Measurements from ENCODE around the gene PSORS1C2.

The PSORS1C2 gene

GRCh38 chr6:31112478-31112877, 26.4 kb downstream of the PSORS1C2 start, which contains the start of gene C6orf15:
C6orf15 (minus strand) TSS chr6:31112575; CDS start chr6:31112555, 20 bp downstream.
- no peak for DNase-seq

- DNase-seq = no peak
Measured at GRCh38 chr6:31111712-31112111, 27.2 kb downstream of the PSORS1C2 start.

DNA sequence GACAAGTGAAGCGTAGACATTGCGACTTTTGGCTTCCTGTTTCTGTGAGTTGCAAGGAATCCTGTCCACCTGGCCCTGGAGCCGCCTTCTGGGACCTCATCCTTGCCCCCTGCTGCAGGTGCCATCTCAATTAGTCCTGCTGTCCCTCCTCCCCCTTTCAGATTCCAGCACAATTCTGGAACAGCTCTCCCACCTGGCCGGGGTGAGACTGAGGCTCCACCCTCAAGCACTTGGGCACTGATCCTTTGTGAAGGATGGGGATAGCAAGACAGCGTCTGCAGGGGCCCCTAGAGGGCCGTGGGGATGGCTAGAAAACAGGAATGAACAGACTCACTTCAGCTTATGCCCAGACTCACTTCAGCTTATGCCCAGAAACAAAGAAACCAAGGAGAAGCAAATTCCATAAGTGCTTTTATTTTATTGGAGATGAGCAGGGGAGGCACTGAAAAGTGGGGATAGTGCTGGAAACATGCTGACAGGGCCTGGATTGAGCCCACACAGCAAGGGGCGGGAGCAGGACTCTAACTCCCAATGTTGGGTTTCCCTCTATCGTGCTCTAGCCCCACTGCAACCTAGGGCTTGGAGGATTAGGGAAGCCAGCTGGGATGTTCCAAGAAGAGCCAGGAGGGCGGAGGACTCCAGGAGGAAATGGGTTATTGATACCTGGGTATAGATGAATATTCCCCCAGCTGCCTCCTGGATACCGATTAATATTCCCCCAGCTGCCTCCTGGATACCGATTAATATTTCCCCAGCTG, 27.9 kb downstream of the PSORS1C2 start:
- DNase-seq = no peak

DNA sequence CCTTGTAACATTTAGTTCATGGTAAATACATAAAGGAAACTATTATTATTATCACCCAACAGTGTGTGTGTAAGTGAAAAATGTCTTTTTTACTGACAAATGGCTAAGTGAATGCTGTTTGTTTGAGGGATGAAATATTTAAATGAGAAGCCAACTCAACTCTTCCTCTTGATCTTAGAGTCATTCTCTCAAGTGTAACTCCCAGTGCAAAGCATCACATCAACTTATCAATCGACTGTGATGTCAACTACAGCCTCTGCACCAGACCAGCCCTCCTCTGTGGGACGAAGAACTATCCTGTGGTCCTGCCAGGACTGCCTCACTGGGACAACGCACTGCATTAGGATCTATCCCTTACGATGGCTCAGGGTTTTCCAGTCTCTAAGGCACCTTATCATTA, 31.8 kb downstream of the PSORS1C2 start:
- no peak for DNase-seq

DNA sequence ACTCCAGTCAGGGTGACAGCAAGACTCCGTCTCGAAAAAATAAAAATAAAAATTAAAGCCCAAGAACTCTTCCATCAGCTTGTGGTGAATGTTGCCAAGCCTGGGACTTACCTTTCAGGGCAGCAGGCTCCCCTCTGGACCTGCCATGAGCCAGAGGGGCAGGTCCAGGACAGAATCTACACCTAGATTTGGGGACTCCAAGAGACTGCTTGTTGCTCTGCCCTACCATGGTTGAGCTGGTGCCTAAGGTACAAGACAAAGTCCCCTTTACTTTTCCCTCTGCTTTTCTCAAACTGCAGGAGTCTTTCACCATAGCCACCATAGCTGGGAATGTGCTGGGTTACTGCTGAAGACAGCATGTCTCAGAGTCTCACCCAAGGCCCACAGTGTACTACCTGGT, 35.7 kb downstream of the PSORS1C2 start:
- DNase-seq = no peak

GRCh38 chr6:31098449-31098938, 40.4 kb downstream of the PSORS1C2 start:
- no peak for DNase-seq

- DNase-seq = no peak
Measured at GRCh38 chr6:31096656-31097055, 42.2 kb downstream of the PSORS1C2 start.

DNA sequence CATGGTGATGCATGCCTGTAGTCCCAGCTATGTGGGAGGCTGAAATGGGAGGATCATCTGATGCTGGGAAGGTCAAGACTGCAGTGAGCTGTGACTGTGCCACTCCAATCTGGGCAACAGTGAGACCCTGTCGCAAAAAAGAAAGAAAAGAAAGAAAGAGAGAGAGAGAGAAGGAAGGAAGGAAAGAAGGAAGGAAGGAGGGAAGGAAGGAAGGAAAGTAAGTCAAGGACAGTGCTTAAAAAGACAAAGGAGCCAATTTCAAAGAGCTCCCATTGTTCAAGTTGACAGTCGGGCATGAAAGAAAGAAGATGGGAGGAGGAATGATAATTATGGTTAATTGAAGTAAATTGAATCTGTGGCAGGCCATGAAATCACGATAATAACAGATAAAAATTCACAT, 42.7 kb downstream of the PSORS1C2 start:
- no peak for DNase-seq

DNA sequence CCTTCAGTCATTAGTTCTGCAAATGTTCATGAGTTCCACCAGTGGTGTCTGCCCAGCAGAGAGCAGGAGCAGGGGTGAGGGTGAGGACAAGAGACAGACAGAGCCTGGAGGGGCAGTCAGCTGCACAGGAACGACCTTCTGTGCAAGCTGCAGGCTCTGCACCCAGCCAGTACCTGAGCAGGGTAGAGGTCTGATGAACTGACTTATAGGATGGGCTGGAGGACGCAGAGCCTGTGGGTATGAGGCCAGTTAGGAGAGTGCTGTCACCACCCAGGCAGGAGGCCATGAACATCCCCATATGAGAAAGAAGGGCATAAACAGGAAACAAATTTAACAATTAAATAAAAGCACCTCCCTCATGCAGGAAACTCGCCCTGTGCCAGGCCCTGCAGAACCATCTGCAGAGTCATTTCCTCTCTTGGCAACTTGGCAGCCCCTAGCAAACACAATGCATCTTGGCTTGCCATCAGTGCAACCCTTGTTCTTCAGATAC, 44.4 kb downstream of the PSORS1C2 start:
- no peak for DNase-seq

DNA sequence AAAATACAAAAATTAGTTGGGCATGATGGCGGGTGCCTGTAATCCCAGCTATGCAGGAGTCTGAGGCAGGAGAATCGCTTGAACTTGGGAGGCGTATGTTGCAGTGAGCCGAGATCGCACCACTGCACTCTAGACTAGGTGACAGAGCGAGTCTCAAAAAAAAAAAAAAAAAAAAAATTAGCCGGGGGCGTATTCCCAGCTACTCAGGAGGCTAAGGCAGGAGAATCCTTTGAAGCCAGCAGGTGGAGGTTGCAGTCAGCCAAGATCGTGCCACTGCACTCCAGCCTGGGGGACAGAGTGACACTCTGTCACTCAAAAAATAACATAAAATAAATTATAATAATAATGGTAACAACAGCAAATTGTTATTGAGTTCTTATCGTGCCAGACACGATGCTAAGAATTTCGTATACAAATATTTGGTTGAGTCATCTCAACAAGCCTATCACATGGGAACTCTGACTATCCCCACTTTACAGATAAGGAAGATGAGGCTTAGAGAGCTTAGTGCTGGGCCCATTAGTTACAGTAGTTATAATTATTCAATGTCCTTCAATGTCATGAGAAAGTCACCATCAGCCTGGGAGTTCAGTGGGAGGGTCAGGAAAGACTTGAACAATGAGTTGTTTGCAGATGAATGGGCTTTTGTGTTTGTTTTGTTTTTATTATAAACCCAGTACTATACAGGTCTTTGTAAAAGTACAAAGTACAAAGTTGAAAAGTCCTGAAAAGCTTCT, 45.9 kb downstream of the PSORS1C2 start:
- DNase-seq = no peak

GRCh38 chr6:31092238-31092637, 46.6 kb downstream of the PSORS1C2 start:
- no peak for DNase-seq

- DNase-seq = no peak
Measured at GRCh38 chr6:31091680-31092079, 47.2 kb downstream of the PSORS1C2 start.

DNA sequence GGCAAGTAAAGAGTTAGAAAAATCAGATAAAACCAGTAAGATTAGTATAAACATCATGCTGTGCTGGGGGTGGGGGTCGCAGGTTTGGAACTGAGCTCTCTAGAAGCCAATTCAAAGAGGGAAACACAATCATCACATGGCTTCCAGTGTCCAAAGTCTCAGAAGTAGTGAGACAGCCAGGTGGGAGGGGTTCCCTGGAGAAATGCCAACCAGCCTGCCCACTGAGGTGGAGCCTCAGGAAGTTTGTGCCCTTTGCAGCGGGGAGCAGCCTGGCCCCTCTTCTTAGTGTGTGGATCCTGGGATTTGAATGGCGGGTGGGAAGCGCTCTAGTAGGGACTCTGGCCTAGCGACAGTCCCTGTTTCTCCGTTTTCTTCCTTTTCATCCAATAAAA, 47.9 kb downstream of the PSORS1C2 start:
- no peak for DNase-seq

DNA sequence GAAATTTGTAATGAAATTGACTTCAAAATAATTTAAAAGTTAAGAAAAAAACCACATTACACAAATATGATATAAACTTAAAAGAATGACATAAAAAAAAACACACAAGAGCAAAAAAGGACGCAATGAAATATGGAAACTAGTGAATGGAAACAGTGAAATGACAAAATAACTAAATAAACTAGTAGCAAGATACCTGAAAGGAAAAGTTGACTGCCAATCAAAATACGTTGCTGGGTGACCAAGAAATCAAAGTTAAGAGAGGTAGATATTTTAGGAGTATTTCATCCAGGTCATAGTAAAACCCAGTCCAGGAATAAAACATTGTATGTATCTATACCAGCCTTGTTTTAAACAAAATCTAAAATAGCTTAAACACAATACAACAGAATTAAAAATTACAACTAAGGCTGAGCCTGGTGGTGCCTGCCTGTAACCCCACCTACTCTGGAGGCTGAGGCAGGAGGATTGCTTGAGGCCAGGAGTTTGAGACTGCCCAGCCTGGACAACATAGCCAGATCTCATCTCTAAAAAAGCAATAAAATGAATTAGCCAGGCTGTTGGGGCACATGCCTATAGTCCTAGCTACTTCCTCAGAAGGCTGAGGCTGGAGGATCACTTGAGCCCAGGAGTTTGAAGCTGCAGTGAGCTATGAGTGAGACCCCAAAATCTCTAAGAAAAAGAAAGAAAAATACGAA, 48.4 kb downstream of the PSORS1C2 start:
- DNase-seq = no peak

Data from fibroblast of skin of back (primary cell).